Camera-type eye (tissue), 1 donor: ENCODE results near the gene KPNA2. TPM values are rescaled to one million over a fixed set of nuclear protein-coding genes. Genes with fewer than 3 reads are reported as not detected.

Source experiments
- total RNA-seq: library from RNA; depleted of rRNA; stranded (reverse); fragments of >200 nt; gene quantifications from one replicate; pipeline ENCODE4 v1.2.3, GENCODE V29; 2014

Gene KPNA2
- 36.1 TPM for total RNA-seq

DNA sequence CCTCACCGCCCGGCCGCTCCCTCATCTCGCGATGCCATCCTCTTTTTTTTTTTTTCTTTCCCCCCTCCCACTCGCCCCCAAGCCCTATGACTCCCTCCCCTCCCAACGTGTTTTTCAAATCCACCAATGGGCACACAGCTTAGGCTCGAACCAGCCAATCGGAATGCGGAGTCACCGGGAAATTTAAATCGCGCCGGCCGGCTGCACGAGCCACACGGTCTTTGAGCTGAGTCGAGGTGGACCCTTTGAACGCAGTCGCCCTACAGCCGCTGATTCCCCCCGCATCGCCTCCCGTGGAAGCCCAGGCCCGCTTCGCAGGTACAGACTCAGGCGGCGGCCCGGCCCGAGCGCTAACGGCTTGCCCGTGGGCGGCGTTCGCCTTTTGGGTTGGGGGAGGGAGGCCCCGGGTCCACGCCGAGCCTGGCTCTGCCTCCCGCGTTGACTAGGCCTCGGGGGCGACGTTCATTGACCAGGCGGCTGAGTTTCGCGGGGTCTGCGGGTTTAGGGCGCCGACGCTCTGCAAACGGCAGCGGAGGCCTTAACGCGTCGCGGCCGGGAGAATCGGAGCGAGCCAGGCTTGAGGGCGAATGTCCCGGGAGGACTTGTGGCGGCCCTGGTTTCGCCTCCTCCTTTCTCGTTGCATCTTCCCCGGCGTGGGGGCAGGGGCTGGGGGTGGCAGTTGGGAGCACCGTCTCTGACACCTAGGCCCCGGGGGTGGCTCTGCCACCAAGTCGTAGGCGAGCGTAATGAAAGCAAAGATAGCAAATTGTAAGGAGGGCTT is at the start of gene KPNA2:
TSS of gene KPNA2 (plus strand) at position 213 of the 781 bp plus-strand sequence. CDS start 1,398 bp downstream, outside the sequence.

GRCh38 chr17:67996301-67997171 is 39.0 kb upstream of the KPNA2 start, which contains the start of gene C17orf58:
TSS of gene C17orf58 (minus strand) at chr17:67996469. CDS start at chr17:67996198, 271 bp downstream.

Other genes starting within 250 kb of the KPNA2 start
- gene BPTF, start 210.2 kb upstream of the KPNA2 start, total RNA-seq = 256 TPM
- 18.5 TPM for gene C17orf58, start 39.3 kb upstream of the KPNA2 start, total RNA-seq
- gene AMZ2, start 212.3 kb downstream of the KPNA2 start, total RNA-seq = 62.2 TPM